NCI-H446 (cell line): ENCODE data around the gene PGPEP1.
"Not testable (repeated sequence)": the region's sequence is repeated elsewhere in the genome, so short reads cannot be mapped to it uniquely, and the experiment has no call there.

Source experiments
- DNase-seq, 2 experiments: peaks; one replicate each; lab custom pipeline; 2025; lab: John Stamatoyannopoulos, UW

Gene PGPEP1

DNA sequence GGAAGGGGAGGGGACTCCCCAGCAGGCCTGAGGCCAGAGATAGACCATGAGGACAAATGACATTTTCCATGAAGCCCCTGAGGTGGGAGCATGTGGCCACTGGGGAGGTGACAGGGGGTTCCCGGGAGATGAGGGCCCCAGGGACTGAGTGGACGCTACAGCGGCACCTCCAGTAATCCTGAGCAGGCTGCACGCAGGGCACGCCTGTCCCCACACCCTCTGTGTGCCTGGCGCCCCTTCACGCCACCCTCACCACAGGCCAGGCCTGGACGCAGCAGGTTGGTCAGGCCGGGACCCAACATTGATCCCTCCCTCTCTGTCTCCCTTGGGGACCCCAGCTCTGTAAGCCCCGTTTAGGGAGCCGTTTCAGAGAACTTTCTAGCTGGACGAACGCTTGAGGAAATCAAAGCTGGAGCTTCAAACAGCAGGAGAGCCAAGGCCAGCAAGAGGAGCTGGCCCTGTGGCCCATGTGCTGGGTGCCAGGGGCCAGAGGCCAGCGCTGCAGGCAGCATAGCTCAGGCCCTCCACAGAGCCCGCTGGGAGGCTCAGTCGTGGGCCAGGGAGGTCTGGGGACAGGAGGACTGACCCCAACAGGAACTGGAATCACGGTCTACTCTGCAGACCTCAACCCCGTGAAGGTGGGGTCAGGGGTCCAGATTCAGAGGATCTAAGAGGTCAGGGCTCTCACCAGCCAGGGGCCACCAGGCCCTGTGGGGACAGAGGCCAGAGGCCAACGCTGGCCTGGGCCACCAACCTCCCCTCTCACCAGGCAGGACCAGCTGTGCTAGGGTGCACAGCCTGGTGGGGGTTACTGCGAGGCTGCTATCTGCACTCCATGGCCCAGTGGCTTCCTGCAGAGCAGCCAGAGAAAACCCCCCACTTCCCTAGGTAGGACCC is 32.1 kb upstream of the PGPEP1 start:
- DNase-seq = no peak

DNA sequence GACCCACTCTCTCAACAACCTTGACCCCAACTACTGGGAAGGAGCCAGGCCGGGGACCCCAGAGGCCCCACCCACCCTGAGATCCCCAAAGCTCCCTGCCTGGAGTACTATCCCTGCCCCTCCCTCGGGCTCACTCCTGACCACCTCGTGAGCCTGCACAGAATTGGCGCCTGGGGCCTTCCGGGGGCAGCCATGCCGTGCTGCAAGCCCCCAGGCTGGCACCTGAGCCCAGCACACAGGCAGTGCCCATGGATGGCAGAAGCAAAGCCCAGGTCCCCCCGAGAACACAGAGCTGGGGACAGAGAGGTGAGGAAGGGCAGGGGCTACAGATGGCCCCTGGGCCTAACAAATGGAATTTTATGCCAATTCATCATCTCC is 31.5 kb upstream of the PGPEP1 start:
- DNase-seq = no peak

DNA sequence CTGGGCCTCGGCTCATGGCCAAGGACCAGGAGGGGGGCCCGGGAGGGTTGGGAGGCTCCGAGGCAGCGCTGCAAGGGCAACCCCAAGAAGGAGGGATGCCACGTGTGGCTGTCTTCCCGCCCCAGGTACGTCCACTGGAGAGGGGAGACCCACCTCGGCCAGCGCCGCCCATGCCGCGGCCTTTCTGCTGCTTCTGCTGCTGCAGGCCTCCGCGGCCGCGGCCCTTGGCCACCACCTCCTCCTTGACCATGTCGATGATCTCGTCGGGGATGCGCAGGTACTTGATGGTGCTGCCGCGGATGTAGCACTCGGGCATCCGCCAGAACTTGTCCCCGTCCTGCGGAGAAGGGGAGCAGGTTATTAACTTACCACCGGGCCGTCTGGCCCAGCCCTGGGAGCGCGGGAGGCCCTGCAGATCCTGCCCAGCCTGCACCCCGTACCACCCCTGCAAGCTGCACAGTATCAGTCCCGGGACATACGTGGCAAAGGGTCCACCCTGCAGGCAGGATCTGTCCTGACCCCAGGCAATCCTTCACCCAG is 30.8 kb upstream of the PGPEP1 start:
- no peak for DNase-seq

- DNase-seq = no peak
Measured at GRCh38 chr19:18310118-18310909, 30.1 kb upstream of the PGPEP1 start.

DNA sequence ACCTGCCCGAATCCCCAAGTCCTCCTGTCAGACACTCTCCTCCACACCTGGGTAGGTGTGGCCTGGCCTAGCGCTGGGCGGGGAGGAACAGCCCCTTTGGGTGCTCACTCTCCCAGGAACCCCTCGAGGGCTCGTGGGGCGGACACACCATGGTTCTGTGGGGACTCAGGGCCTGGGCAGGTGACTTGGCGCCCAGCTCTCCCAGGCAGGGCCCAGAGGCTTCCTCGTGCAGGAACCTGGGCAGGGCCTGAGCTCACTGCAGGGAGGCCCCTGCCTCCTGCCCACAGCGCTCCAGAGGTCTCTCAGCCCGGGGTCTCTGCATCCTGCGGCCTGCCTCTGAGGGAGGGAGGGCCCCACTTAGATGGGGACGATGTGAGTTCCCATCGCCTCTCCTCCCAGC is 29.4 kb upstream of the PGPEP1 start:
- DNase-seq = no peak

DNA sequence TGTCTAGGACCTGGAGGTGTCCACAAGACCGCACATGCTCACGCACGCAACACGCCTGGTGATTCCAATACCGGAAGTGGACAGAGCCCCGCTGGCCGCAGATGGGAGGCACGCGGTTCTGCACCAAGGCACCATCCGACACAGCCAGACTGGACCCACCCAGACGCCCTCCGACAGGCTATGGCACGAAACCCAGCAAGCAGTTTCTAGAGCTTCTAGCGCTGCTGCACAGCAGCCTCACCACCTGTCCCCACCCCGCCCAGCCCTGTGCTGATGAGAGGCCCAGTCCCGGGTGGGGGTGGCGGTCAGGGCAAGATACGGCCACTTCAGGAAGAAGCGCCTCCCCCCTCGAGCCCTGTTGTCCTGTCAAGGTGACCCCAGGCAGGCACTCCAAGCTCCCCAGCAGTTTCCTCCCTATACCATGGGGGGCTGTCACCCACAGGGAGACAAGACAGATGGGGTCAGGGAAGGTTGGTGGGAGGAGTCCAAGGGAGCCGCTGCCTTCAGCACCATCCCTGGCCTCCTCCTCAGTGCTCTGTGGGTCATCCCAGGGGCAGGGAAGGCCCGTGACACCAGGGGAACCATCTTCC is 28.8 kb upstream of the PGPEP1 start:
- no peak for DNase-seq

DNA sequence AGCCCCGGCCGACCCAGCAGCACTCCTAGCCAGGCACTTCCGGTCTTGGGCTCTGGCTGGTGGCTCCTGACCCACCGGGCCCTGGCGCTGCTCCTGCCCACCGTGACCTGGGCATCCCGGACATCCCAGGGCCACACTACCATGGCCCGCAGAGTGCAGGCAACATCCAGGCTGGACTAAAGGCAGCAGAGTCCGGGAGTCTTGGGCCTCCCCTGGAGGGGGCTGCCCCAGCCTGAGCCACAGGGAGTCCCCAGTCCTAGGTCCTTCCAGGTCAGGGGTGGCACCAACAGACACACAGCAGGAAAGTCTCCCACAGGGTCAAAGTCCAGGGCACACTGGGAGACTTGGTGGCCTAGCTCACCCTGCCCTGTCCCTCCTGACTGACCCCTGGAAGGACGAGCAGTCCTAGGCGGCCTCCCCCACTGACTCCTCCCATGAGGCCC is 28.3 kb upstream of the PGPEP1 start:
- no peak for DNase-seq

DNA sequence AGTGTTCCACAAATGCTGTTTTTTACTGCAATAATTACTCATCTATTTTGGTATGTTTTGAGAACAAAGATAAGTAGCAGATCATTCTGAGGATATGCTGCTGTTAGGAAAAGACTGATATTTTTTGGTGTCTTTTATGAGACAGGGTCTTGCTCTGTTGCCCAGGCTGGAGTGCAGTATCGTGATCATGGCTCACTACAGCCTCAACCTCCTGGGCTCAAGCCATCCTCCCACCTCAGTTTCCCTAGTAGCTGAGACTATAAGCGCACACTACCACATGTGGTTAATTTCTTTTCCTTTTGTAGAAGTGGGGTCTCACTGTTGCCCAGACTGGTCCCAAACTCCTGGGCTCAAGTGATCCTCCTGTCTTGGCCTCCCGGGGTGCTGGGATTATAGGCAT is 27.0 kb upstream of the PGPEP1 start:
- no peak for DNase-seq

DNA sequence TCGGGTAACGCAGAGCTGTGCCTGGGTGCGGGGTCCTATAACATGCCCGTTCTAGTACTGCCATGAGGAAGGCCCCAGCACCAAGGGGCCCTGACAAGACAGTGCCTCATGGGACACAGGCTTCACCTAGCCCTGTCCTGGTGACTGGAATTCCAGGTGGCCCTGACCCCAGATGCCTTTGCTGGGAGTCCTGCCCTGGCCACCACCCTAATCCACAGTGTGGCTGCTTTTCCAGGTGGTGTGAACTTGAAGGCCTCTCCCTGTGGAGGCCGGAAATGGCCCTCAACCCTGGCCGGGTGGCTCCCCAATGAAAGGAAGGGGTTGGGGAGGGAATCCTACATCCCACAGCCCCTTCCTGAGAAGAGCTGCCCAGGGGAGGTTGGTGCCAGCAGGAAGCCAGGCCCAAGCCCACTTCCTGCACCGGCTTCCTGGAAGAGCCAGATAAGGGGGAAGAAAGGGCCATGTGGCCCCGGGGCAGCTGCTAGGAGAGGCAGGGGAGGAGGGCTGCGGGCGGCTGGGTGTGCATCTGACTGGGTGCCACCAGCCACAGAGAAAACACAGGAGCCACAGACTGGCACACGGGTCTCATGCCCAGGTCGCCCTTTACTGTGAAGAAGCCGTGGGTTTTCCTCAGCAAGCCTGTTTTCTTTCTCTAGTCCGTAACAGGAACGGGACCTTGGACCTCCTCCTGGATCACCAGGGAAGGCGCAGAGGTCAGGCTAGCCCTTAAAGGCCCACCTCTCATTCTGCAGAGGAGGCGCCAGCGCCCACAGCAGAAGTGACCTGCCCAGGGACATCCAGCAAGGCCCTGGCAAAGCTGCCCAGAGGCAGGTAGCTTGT is 22.2 kb upstream of the PGPEP1 start:
- no peak for DNase-seq

GRCh38 chr19:18319591-18320135 is 20.7 kb upstream of the PGPEP1 start:
- DNase-seq = no peak

DNA sequence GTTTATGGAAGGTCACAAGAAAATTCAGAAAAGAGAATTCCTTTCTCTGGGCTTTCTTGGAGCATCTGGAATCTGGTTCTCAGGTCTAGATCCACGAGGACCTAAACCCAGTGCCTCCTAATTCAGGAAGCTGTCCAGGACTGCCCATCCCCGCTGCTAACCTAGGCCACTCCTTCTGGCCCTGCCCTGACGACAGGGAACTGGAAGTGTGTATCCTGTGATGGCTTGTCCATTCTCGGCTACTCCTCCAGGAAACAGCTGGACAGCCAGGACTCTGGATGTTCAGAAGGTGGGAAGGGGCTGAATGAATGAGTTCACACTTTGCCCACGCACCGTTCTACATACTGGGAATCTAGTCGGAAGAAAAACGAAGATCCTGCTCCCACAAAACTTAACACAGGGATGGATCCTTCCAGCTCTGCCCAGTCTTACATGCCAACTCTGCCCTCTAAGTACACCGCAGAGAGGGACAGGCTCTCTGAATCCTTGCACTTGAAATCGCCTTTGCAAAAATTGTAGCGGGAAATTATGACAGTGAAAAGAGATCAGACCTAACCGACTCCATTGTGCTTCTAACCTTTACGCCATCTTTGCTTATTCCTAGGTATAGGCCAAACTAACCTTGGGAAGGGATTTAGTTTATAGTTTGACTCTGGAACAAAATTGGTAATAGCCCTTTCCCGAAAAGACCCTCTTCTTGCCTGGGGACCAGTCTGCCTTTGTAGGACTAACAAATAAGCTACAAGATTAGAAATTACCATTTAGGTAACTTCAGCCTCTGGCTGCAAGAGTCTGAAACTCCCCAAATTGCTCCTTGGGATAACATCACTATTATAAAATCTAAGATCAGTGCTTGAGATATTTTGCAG is 19.3 kb upstream of the PGPEP1 start:
- no peak for DNase-seq

DNA sequence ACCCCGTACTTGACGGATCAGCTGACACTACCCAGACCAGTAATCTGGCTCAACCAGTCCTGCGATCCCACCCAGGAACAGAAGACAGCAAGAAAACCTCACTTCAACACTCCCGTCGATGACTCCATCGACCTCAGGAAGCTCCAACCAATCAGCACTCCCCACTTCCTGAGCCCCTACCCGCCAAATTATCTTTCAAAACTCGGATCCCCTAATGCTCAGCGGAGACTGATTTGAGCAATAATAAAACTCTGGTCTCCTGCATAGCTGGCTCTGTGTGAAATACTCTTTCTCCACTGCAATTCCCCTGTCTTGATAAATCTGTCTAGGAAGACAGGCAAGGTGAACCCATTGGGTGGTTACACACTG is 18.7 kb upstream of the PGPEP1 start:
- no peak for DNase-seq

- DNase-seq = no peak
Measured at GRCh38 chr19:18322318-18322758, 18.1 kb upstream of the PGPEP1 start.

DNA sequence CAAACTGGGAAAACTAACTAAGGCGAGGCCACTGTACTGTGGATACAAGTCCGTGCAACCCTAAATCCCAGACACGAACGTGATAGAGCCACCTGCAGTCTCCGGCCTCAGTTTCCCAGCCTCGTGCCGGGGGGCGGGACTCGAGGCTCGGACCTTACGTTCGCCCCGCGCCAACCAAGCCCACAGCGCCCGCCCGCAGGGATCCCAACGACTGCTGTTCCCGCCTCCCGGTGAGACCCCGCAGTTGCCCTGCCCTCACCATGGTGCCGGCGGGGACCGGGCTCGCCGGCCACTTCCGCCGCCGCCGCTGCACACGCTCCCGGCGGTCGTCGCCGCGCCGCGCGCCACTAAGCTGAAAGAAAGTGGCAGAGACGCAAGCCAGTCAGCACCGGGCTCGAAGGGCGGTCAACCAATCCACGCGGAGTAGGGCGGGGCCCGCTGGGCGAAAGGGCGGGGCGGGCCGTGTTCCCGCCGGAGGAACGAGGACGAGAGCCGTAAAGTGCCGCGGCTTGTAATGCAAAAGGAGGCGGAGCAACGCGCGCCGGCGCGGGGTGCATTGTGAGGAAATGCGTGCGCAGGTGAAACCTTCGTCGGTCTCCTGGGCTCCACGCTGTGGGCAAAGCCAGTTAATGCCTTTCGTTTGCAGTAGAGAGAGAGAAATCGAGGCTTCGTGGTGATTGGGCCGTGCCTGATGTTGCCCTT is 17.5 kb upstream of the PGPEP1 start, which contains the start of gene LSM4:
LSM4 (minus strand) TSS at position 318 of the 702 bp plus-strand sequence; CDS start at position 262, 56 bp downstream.
- peak; percentile 96 to 99 for DNase-seq

- not testable (repeated sequence) for DNase-seq
Measured at GRCh38 chr19:18324373-18324731, 16.0 kb upstream of the PGPEP1 start.

- DNase-seq = no peak
Measured at GRCh38 chr19:18326772-18327171, 13.6 kb upstream of the PGPEP1 start.

GRCh38 chr19:18328340-18329034 is 11.9 kb upstream of the PGPEP1 start:
- peak; percentile 97 to 98 for DNase-seq

DNA sequence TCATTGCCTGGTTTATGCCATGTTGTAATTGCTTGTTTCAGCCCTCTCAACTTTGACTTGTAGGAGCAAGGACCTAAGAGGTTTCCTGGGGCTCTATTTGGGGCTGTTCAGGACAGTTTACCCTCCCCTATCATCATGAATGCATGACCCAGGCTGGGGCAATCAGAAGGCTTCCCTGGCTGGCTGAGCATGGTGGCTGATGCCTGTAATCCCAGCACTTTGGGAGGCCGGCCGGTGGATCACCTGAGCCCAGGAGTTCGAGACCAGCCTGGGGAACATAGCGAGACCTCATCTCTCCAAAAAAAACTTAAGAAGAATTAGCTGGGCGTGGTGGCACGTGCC is 11.4 kb upstream of the PGPEP1 start:
- DNase-seq = no peak

DNA sequence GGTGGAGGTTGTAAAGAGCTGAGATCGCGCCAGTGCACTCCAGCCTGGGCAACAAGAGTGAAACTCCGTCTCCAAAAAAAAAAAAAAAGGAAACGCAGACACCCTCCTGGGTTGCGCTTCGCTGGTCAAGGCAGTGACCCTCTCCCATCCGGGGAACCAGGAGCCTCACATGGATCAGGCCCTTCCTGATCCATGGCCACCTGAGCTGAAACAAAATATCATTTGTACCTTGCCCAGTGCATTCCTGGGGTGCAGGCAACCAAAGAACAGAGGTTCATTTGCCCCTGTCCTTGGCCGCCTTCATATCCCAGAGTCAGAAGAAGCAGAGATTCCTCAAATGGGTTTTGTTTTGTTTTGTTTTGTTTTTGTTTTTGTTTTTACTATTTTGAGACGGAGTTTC is 9.5 kb upstream of the PGPEP1 start:
- DNase-seq = no peak
